Fibroblast of skin of abdomen (primary cell): Measurements from ENCODE around the gene TPRG1L.

Source experiments
- DNase-seq: peaks from one replicate; pipeline ENCODE4 v3.0.0-alpha.2; 2013

The TPRG1L gene

DNA sequence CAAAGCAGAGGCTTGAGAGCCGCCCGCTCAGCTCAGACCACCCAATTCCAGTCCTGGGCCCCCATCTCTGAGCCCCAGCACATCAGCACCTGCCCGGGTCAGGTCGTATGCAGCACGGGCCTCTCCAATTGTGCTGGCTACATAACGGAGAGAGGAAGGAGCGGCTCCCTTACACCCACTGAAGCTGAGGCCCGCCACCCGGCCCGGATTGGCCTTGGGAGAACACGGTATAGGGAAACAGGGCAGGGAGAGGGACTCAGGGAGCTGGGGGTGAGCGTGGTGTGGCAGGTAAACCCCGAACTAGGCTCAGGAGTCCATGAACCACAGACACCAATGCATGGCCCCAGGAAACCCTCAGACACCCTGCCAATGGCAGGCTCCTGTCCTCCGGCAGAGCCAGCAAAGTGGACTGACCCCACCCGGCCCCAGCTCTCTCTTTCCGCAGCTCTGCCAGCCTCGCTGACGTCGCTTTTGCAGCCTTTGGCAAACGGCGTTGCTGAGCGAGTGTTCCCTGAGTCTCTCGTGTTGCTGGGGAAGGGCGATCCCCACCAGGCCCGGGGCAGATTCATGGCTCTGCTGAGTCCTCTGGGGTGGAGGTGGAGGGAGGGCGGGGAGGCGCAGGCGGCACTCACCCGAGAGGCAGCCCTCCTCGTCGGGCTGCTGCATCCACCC is 30.0 kb upstream of the TPRG1L start:
- no peak for DNase-seq

DNA sequence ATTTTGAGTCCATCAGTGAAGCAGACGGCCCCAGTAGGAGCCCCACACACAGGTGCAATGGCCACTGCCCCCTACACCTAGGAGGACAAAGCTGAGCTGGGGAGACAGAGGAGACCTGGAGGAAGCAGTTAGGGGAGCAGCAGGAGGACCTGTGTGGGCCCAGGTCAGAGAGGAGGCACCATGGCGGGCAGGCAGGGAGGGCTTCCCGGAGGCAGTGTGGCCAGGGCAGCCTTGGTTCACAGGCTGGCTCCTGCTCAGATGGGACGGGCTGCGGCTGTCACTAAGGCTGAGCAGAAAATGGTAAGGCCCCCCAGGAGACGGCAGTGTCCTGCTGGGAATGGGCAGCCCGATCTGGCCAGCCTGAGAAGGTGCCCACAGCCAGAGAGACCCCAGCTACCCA is 28.9 kb upstream of the TPRG1L start:
- no peak for DNase-seq

DNA sequence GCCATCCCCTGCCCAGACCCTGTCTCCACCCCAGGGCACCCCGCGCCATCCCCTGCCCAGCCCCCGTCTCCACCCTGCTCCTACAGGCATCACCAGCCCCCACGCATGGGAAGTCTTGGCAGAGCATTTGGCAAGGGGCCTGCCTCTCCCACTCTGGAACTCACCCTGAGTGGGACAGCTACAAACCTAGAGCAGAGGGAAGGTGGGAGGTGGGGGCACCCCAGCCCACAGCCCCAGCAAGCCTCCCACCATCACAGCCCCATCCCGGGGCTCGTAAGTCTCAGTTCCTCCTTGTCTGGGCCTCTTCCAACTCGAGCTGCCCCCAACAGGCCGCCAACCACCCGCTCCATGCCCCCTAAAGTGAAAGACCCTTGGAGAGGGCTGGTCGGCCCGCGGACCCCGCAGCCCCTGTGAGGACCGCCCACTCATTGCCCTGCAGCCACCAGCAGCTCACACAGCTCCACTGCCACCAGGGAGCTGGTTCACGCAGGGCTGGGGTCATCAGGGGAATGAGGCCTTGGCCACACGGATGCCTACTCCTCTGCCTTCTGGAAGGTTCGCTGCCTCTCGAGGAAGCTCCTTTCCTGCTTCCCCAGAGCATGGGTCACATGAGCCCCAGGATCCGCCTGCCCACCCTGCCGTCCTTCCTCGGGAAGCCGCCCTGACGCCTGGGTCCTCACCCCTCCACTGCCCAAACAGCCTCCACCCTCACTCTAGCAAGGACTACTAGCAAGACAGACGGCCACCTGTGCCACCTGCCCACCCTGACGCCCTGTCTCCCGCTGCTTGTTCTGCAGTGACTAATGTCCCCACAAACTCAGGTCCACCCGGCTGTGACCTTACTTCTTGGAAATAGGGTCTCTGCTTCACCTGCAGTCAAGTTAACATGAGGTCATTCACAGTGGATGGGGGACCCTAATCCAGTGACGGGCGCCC is 27.9 kb upstream of the TPRG1L start:
- DNase-seq: no peak

DNA sequence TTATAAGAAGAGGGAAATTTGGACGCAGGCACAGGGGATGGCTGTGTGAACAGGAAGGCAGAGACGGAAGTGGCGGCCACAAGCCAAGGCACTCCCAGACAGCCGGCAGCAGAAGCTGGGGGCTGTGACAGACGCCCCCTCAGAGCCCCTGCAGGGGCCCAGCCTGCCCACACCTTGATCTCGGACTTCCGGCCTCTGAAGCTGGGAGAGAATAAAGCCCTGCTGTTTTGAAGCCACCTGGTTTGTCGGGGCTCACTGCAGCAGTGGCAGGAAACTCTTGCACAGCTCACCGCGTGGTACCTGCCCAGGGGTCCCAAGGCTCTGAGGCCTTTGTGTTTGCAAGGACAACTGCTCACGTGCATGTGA is 27.2 kb upstream of the TPRG1L start:
- DNase-seq: no peak

GRCh38 chr1:3598051-3598491 is 26.7 kb upstream of the TPRG1L start:
- no peak for DNase-seq

DNA sequence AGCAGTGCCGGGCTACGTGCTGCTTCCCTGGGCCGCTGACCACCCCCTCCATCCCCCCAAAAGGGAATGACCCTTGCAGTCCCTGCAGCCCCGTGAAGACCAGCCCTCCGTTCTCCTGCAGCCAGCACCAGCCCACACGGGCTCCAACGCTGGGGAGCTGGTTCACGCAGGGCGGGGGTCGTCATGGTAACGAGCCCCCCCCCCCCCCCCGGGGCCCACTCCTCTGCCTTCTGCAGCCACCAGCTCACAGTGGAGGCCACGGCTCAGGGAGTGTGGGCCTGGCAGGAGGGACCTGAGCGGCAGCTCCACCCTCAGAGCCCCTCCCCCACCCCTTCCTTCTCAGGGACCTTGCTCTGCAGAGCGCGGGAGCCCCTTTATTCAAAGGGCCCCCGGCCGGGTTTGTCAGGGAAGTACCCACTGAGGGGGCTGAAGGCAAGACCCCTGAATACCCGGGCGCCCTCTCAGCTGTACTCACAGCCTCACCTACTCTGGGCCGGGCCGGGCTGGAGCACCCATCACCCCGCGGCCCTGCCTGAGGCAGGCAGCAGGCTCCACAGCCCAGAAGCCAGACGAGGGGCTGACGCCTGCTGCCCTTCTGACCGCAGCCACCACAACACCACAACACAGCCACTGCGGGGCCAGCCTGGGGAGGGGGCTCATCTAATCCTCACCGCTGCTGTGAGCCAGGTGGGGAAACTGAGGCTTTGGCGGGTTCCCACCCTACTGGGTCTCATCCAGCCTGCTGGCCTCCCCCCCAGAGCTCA is 26.1 kb upstream of the TPRG1L start:
- no peak for DNase-seq

DNA sequence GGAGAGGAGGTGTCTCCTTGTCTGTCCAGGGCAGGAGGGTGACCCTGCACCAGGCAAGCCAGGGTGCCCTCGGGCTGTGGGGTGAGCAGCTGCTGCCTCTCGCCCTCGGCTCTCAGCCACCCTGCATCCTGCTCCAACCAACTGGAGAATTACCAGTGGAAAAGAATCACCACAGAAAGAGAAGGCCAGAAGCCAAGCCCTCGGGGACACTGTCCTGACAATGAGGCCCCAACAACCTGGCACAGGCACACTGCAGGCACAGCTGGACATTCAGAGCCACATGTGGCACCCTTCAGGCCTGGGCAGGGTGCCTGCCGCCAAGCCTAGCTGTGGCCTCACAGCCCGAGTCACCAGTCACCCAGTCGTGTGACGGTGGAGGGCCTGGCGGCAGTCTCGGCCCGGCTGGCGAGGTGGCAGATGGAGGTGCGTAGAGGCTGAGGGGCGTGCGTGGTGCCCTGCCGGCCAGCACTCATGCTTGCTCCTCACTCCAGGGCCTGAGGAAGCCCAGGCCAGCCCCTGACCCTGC is 25.5 kb upstream of the TPRG1L start:
- no peak for DNase-seq

- DNase-seq: no peak
Measured at GRCh38 chr1:3599816-3600215, 25.0 kb upstream of the TPRG1L start.

- DNase-seq: no peak
Measured at GRCh38 chr1:3600354-3600753, 24.5 kb upstream of the TPRG1L start.

DNA sequence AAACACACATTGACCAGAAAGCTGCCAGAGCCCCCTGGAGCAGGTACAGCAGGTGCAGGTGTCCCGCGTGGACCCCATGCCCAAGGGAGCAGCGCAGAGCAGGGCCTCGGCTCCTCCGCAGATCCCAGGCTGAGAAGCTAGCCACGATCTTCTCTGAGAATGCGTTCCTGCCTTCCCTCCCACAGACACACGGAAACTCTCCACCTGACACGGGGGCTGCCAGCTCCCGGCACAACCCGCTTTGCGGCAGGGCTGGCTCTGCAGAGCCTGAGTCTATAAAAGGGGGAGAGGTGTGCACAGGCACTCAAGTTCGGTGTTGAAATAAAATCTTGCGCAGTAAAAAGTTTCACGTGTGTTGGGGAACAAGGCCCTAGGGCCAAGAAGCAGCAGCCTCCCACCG is 23.1 kb upstream of the TPRG1L start:
- no peak for DNase-seq

DNA sequence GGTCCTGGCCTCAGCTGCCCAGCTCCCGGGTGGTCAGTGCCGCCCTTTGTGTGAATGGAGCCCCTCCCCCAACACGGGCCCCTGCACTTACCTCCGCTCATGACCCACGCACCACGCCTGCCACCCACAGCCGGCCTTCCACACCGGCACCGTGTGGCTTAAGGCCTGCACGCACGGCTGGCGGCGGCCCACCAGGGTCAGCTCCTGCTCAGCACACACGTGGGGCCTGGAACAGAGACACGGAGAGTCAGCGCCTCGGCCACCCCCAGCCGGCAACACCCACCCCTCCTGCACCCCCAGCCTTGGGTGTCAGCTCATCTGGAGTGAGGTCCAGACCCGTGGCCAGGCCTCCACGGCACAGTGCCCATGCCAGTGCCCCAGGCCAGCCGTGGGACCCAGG is 22.4 kb upstream of the TPRG1L start:
- DNase-seq: no peak

GRCh38 chr1:3603156-3603555 is 21.7 kb upstream of the TPRG1L start:
- no peak for DNase-seq

DNA sequence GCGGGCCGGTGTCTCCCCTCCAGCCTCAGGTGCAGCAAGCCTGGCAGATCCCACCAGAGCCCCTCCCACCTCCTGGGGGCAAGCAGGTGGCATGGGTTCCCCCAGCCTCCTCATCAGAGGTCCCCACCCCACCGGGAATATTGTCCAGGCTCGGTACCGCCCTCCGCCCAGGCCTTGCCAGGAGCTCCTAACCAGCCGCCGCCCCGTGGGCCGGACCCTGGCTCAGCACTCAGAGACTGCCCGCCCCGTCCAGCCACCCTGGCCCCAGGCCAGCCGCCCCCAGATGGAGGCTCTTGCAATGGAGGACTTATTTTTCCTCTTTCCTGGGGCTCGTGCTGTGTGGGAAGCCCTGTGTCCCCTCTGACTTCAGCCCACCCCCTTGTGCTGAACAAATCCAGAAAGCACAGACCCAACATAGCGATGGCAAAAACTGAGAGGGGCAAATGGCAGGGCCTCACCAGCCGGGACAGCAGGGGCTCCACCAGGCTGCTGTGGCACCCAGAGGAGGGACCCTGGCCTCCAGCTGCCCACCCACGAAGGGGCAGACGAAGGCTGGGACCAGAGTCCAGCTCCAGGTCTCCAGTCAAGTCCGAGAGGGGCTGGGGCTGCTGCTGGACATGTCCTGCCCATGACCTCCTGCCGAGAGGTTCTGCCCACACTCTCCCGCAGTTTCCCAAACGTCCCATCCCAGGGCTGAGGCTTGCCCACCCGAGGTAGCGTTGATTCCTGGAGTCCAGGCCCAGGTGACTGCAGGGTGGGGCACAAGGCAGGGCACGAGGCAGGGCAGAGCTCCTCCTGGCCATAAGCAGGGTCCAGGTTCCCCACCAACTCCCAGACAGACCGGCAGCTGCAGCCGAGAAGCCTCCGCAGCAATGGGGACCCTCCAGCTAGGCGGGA is 21.0 kb upstream of the TPRG1L start:
- no peak for DNase-seq

DNA sequence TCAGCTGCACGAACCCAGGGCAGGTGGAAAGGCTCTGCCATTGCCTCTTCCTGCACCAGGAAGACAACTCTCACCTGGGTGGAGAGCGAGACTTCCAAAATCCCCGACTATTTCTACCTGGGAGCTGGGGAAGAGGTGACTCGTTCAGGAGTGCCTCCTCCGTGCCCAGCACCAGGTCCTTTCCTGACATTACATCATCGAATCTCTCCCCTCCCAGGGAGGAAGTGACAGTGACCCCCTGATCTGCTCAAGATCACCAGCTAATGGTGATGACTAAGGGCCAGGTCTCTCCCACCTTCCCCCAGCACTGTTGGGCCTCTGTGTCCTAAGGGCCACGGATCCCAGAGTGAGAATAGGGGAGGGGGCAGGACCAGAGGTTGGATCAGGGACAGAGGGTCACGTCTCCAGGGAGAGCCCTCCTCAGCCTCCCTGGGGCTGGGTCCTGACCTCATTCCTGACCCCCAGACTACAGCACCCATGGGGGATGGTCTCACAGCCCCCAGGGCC is 20.3 kb upstream of the TPRG1L start:
- DNase-seq: no peak

GRCh38 chr1:3604997-3605823 is 19.6 kb upstream of the TPRG1L start:
- no peak for DNase-seq

GRCh38 chr1:3606779-3607702 is 17.8 kb upstream of the TPRG1L start:
- no peak for DNase-seq

DNA sequence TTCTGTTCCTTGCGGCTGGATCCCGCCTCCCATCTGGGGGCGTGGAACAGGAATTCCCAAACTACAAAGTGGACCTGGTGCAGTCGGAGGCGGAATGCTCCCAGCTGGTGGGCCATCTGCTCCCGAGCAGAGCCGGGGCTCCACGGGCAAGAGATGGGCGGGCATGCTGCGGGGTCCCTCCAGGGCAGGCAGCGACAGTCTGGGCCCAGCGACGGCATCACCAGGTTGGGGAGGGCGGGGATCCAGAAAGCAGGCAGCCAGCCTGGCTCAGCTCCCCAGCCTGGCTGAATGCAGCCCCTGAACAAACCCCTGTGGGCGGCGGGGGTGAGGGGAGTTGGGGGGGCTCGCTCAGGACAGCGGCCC is 17.1 kb upstream of the TPRG1L start:
- DNase-seq: no peak

DNA sequence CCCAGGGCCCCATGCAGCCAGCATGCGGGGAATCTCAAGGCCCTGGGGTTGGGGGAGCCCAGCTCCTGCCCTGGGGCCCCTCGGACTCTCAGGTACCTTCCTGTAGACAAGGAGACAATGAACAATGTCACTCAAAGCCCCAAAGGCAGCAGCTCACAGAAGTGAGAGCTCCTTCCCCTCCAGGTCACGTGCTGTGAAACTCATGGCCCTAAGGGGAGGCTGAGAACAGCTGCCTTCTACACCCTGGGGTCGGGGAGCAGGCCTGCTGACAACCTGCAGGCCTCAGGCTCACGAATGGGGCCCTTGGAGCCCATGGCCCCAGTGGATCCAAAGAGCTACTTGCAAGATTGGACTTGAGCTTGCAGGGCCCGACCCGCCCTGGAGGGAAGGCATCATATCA is 16.7 kb upstream of the TPRG1L start:
- no peak for DNase-seq

DNA sequence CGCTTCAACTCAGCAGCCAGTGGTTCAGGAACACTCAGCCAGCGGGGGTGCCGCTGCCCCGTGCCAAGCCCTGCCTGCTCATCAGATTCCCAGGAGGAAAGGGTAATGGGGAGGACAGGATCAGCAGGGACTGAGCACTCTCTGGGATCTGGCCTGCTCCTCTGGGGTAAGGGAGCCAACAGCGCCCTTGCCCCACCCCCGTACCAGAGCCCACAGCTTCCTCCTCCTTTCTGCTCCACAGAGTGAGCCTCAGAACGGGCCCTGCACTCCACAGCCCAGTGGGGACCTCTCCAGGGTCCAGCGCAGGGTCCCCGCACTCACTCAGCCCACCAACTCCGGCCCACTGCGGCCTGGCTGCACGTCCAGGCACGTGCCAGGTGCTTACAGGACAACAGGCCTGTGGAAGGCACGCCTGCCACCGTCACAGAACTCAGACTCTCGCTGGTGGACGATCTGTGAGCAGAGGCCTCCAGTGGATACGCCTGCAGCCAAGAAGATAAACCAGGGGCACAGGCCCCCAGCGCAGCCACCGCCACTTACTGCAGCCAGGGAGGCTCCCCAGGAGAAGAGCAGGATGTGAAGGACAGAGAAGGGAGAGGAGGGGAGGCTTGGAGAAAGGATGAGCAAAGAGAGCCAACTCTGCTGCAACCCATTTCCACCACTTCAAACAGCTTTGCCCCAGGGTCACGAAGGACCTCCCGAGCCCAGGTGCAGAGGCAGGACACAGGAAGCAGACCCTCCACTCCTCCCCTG is 15.6 kb upstream of the TPRG1L start:
- DNase-seq: no peak
